GM23248 (cell line): Measurements from ENCODE around the gene FYB1. TPM values are rescaled to one million over a fixed set of nuclear protein-coding genes. Genes with fewer than 3 reads are reported as not detected.
"Not testable (repeated sequence)": the region's sequence is repeated elsewhere in the genome, so short reads cannot be mapped to it uniquely, and the experiment has no call there.

Experiments used
- DNase-seq: peaks from one replicate; pipeline ENCODE4 v3.0.0-alpha.2; 2015
- H2AFZ ChIP-seq: fragments of 200-600 bp; sonication (generic); 2 replicates; pipeline ENCODE4 v1.6.1; 2016; ENCODE audit warnings: antibody characterized with exemption
- H3F3A ChIP-seq: fragments of 200-600 bp; sonication (generic); 2 replicates; pipeline ENCODE4 v1.6.1; 2016; ENCODE audit warnings: mild to moderate bottlenecking, antibody characterized with exemption, mixed run types; ENCODE audit not compliant: insufficient read depth
- H3K27ac ChIP-seq: fragments of 200-600 bp; sonication (generic); 2 replicates; pipeline ENCODE4 v1.5.1; 2016; ENCODE audit warnings: mild to moderate bottlenecking
- H3K27me3 ChIP-seq: fragments of 200-600 bp; sonication (generic); replicated peaks from 2 replicates; pipeline ENCODE4 v1.6.1; 2016; ENCODE audit warnings: mild to moderate bottlenecking; ENCODE audit not compliant: insufficient read depth
- H3K36me3 ChIP-seq: fragments of 200-600 bp; sonication (generic); 2 replicates; pipeline ENCODE4 v1.6.1; 2016; ENCODE audit warnings: low read depth, mild to moderate bottlenecking
- H3K4me1 ChIP-seq: fragments of 200-600 bp; sonication (generic); 2 replicates; pipeline ENCODE4 v1.6.1; 2016; ENCODE audit warnings: mild to moderate bottlenecking; ENCODE audit not compliant: insufficient read depth
- H3K4me2 ChIP-seq: fragments of 200-600 bp; sonication (generic); one replicate; pipeline ENCODE4 v1.6.1; 2016; ENCODE audit warnings: mild to moderate bottlenecking; ENCODE audit not compliant: unreplicated experiment
- H3K4me3 ChIP-seq: fragments of 200-600 bp; sonication (generic); 2 replicates; pipeline ENCODE4 v1.5.1; 2016; ENCODE audit warnings: mild to moderate bottlenecking
- H3K79me2 ChIP-seq: fragments of 200-600 bp; sonication (generic); 2 replicates; pipeline ENCODE4 v1.6.1; 2016; ENCODE audit warnings: mild to moderate bottlenecking; ENCODE audit not compliant: insufficient read depth
- H3K9ac ChIP-seq: fragments of 200-600 bp; sonication (generic); 2 replicates; pipeline ENCODE4 v1.6.1; 2016; ENCODE audit warnings: mild to moderate bottlenecking
- H3K9me2 ChIP-seq: fragments of 200-600 bp; sonication (generic); 2 replicates; pipeline ENCODE4 v1.6.1; 2016; ENCODE audit warnings: mixed run types, mild to moderate bottlenecking, moderate library complexity; ENCODE audit not compliant: insufficient read depth
- H3K9me3 ChIP-seq: fragments of 200-600 bp; sonication (generic); one replicate; pipeline ENCODE4 v1.6.1; 2017; ENCODE audit warnings: low read depth
- H4K20me1 ChIP-seq: fragments of 200-600 bp; sonication (generic); 2 replicates; pipeline ENCODE4 v1.6.0; 2016; ENCODE audit not compliant: insufficient read depth
- EZH2 ChIP-seq: fragments of 200-600 bp; sonication (generic); IDR thresholded peaks from 2 replicates; pipeline ENCODE4 v1.6.1; 2018; ENCODE audit warnings: antibody characterized with exemption, mild to moderate bottlenecking; ENCODE audit not compliant: insufficient read depth, poor library complexity, severe bottlenecking
- EZH2phosphoT487 ChIP-seq: fragments of 200-600 bp; sonication (generic); IDR thresholded peaks from 2 replicates; pipeline ENCODE4 v1.6.1; 2018; ENCODE audit warnings: antibody characterized with exemption, moderate library complexity, mild to moderate bottlenecking, low read depth; ENCODE audit not compliant: insufficient read depth
- WGBS, 2 experiments: methylation state at CpG; one replicate each; pipeline ENCODE4 v1.1.6; 2015 to 2017; ENCODE audit warnings: low lambda C conversion rate in 2 of 2, low coverage in 1 of 2; ENCODE audit errors: missing lambda C conversion rate in 2 of 2; 5-methylcytosine and 5-hydroxymethylcytosine counted together
- in situ Hi-C: fragments of 300-500 bp; cut with MboI; formaldehyde crosslinking; loops from 2 replicates; pipeline ENCODE4 v1.15.0; 2020
- polyA plus RNA-seq: library from polyadenylated mRNA; unstranded; fragments of >200 nt; fragmentation: Nextera tagmentation; extraction: Ambion mirVana; gene quantifications from 2 replicates; pipeline ENCODE4 v1.2.1, GENCODE V29; 2016
- total RNA-seq: library from RNA; depleted of rRNA; stranded (reverse); fragments of >200 nt; shearing (Covaris generic); gene quantifications from 2 replicates; pipeline ENCODE4 v1.2.3, GENCODE V29; 2014

Gene FYB1
- total and polyA plus RNA-seq, 2 experiments from 2014 or later, result 0.11 TPM; not detected in 1

- H3K4me2 ChIP-seq, result no peak overlapping the region
- H3K27ac ChIP-seq, result no peak overlapping the region
- H3K36me3 ChIP-seq, result no peaks in the 10 kb centered on the region
- no peaks in the 10 kb centered on the region for H3K4me1 ChIP-seq
- no peaks in the 10 kb centered on the region for H3K9me3 ChIP-seq
- H3F3A ChIP-seq, result no peaks in the 10 kb centered on the region
- TF ChIP-seq EZH2phosphoT487, result no peak
- no peak for TF ChIP-seq EZH2
- in situ Hi-C loops, result no loop called here
- peaks cover 3% of the 10 kb centered on the region; the same call in 1 of the 2 replicates for H3K9me2 ChIP-seq
- H4K20me1 ChIP-seq, result no peaks in the 10 kb centered on the region
- no peak overlapping the region for H3K4me3 ChIP-seq
- H2AFZ ChIP-seq, result no peak overlapping the region
- no peaks in the 10 kb centered on the region for H3K79me2 ChIP-seq
- no peak for DNase-seq
- H3K9ac ChIP-seq, result no peak overlapping the region
- no peaks in the 10 kb centered on the region for H3K27me3 ChIP-seq
- 92 to 93% methylated on average over 9 of the region's 9 CpGs for WGBS, 2 experiments
Observed at GRCh38 chr5:39185761-39186160, 33.6 kb downstream of the FYB1 start.

- H3K9me3 ChIP-seq, H3K36me3 ChIP-seq, H4K20me1 ChIP-seq, H3F3A ChIP-seq, in situ Hi-C loops, H3K4me2 ChIP-seq, H3K79me2 ChIP-seq, H3K9me2 ChIP-seq, DNase-seq, H3K27ac ChIP-seq, H3K9ac ChIP-seq, H2AFZ ChIP-seq, H3K27me3 ChIP-seq, H3K4me3 ChIP-seq: not testable (repeated sequence)
- H3K4me1 ChIP-seq, result peaks cover 16% of the 10 kb centered on the region; the same call in 1 of the 2 replicates
- 75 to 76% methylated on average over 3 of the region's 3 CpGs for WGBS, 2 experiments
Observed at GRCh38 chr5:39179561-39179960, 39.8 kb downstream of the FYB1 start.

- Histone ChIP-seq H3F3A (peaks cover 10% of the 10 kb centered on the region; the same call in 1 of the 2 replicates), H3K36me3 (no peaks in the 10 kb centered on the region), H3K9ac (no peak overlapping the region), H4K20me1 (no peaks in the 10 kb centered on the region), H3K9me3 (no peaks in the 10 kb centered on the region), H3K27ac (no peak overlapping the region), H3K4me1 (peaks cover 16% of the 10 kb centered on the region; the same call in 1 of the 2 replicates), H3K9me2 (no peaks in the 10 kb centered on the region), H3K4me3 (no peak overlapping the region), H3K27me3 (no peaks in the 10 kb centered on the region), H3K79me2 (no peaks in the 10 kb centered on the region), H3K4me2 (no peak overlapping the region), H2AFZ (no peak overlapping the region)
- DNase-seq, result no peak
- no peak for TF ChIP-seq EZH2
- no peak for TF ChIP-seq EZH2phosphoT487
- 91 to 92% methylated on average over 8 of the region's 8 CpGs for WGBS, 2 experiments
- in situ Hi-C loops, result no loop called here
Observed at GRCh38 chr5:39178861-39179260, 40.5 kb downstream of the FYB1 start.

- Histone ChIP-seq H3K36me3 (no peaks in the 10 kb centered on the region), H3K9me2 (no peaks in the 10 kb centered on the region), H3K9me3 (no peaks in the 10 kb centered on the region), H3K27ac (peak overlapping the region; percentile 3; the same call in 1 of the 2 replicates), H4K20me1 (no peaks in the 10 kb centered on the region), H3K9ac (no peak overlapping the region), H3K27me3 (no peaks in the 10 kb centered on the region), H2AFZ (no peak overlapping the region), H3K4me3 (no peak overlapping the region), H3K4me2 (no peak overlapping the region), H3F3A (peaks cover 10% of the 10 kb centered on the region; the same call in 1 of the 2 replicates), H3K4me1 (peaks cover 16% of the 10 kb centered on the region; the same call in 1 of the 2 replicates), H3K79me2 (no peaks in the 10 kb centered on the region)
- DNase-seq, result peak; percentile 68
- TF ChIP-seq EZH2phosphoT487, result 0 out of 2 replicates have a peak, but pooled peaks have one; percentile 57
- TF ChIP-seq EZH2, result no peak
- in situ Hi-C loops, result no loop called here
- WGBS, 2 experiments, result 2 to 6% methylated on average over 3 of the region's 3 CpGs
Observed at GRCh38 chr5:39178171-39178570, 41.2 kb downstream of the FYB1 start.

GRCh38 chr5:39177631-39177964, 41.8 kb downstream of the FYB1 start:
- H3K9me3 ChIP-seq, result no peaks in the 10 kb centered on the region
- H4K20me1 ChIP-seq, result no peaks in the 10 kb centered on the region
- WGBS, 2 experiments, result 99% methylated on average over 3 of the region's 3 CpGs
- in situ Hi-C loops, result no loop called here
- no peaks in the 10 kb centered on the region for H3K79me2 ChIP-seq
- H3F3A ChIP-seq, result peaks cover 10% of the 10 kb centered on the region; the same call in 1 of the 2 replicates
- no peak overlapping the region for H3K9ac ChIP-seq
- H3K4me3 ChIP-seq, result no peak overlapping the region
- H2AFZ ChIP-seq, result no peak overlapping the region
- no peaks in the 10 kb centered on the region for H3K9me2 ChIP-seq
- no peak for DNase-seq
- no peaks in the 10 kb centered on the region for H3K27me3 ChIP-seq
- TF ChIP-seq EZH2, result no peak
- TF ChIP-seq EZH2phosphoT487, result no peak
- no peak overlapping the region for H3K27ac ChIP-seq
- no peaks in the 10 kb centered on the region for H3K36me3 ChIP-seq
- peaks cover 16% of the 10 kb centered on the region; the same call in 1 of the 2 replicates for H3K4me1 ChIP-seq
- H3K4me2 ChIP-seq, result no peak overlapping the region
